HepG2 (cell line): ENCODE data around the gene DHX16. TPM values are rescaled to one million over a fixed set of nuclear protein-coding genes. Genes with fewer than 3 reads are reported as not detected.

ENCODE experiments used
- ARHGAP35 ChIP-seq: sonication (generic); formaldehyde crosslinking; IDR thresholded peaks from 2 replicates; pipeline ENCODE4 v1.9.0; 2022; ENCODE audit warnings: mild to moderate bottlenecking, inconsistent platforms, moderate library complexity, missing genetic modification reagents, borderline replicate concordance
- ARNTL ChIP-seq: sonication (generic); formaldehyde crosslinking; IDR thresholded peaks from 2 replicates; pipeline ENCODE4 v1.4.0; 2020; ENCODE audit warnings: mild to moderate bottlenecking, missing genetic modification reagents
- CERS6 ChIP-seq: sonication (generic); formaldehyde crosslinking; IDR thresholded peaks from 2 replicates; pipeline ENCODE4 v1.5.0; 2020; ENCODE audit warnings: missing genetic modification reagents
- FOXP1 ChIP-seq, 2 experiments: fragments of 450-650 bp in 1 of 2; IDR thresholded peaks; 2 replicates each; pipeline ENCODE4 v1.6.1; 2017 to 2018; ENCODE audit warnings: antibody characterized with exemption in 1 of 2
- GABPA ChIP-seq, 2 experiments: IDR thresholded peaks; 2 replicates each; pipeline ENCODE4 v1.6.1; 2011 to 2016; ENCODE audit warnings: low read depth in 2 of 2, low read length in 1 of 2, missing biosample characterization in 1 of 2, missing genetic modification characterization in 1 of 2
- KMT2A ChIP-seq: sonication (generic); formaldehyde crosslinking; IDR thresholded peaks from 2 replicates; pipeline ENCODE4 v1.4.0; 2020; ENCODE audit warnings: missing genetic modification reagents
- MNT ChIP-seq: fragments of 450-650 bp; IDR thresholded peaks from 2 replicates; pipeline ENCODE4 v1.6.1; 2016
- NONO ChIP-seq, 2 experiments: fragments of 450-650 bp in 1 of 2; sonication (generic) in 1 of 2; formaldehyde crosslinking in 1 of 2; IDR thresholded peaks in 1 of 2; conservative IDR thresholded peaks in 1 of 2; 2 replicates each; pipeline versions ENCODE4 v1.6.1 to v1.8.0; 2017 to 2022; ENCODE audit warnings: mild to moderate bottlenecking in 1 of 2, missing genetic modification reagents in 1 of 2, moderate library complexity in 1 of 2
- PHF8 ChIP-seq: sonication (generic); formaldehyde crosslinking; IDR thresholded peaks from 2 replicates; pipeline ENCODE4 v1.5.0; 2020; ENCODE audit warnings: missing genetic modification reagents
- PLSCR1 ChIP-seq: sonication (generic); formaldehyde crosslinking; IDR thresholded peaks from 2 replicates; pipeline ENCODE4 v1.5.0; 2020; ENCODE audit warnings: missing genetic modification reagents, mild to moderate bottlenecking, borderline replicate concordance
- SOX6 ChIP-seq, 2 experiments: fragments of 450-650 bp in 1 of 2; sonication (generic) in 1 of 2; formaldehyde crosslinking in 1 of 2; IDR thresholded peaks; 2 replicates each; pipeline versions ENCODE4 v1.4.0 to v1.6.1; 2017 to 2020; ENCODE audit warnings: antibody characterized with exemption in 1 of 2, mild to moderate bottlenecking in 1 of 2, missing genetic modification reagents in 1 of 2
- TBX3 ChIP-seq: fragments of 450-650 bp; IDR thresholded peaks from 2 replicates; pipeline ENCODE4 v1.6.1; 2017; ENCODE audit warnings: antibody characterized with exemption, mild to moderate bottlenecking, inconsistent platforms, borderline replicate concordance
- TFDP2 ChIP-seq: sonication (generic); formaldehyde crosslinking; IDR thresholded peaks from 2 replicates; pipeline ENCODE4 v1.4.0; 2020; ENCODE audit warnings: missing genetic modification reagents
- TFE3 ChIP-seq: IDR thresholded peaks from 2 replicates; pipeline ENCODE4 v1.6.1; 2016
- YEATS4 ChIP-seq: sonication (generic); formaldehyde crosslinking; IDR thresholded peaks from 2 replicates; pipeline ENCODE4 v1.4.0; 2020; ENCODE audit warnings: missing genetic modification reagents, borderline replicate concordance
- ZBTB7A ChIP-seq: sonication (generic); formaldehyde crosslinking; IDR thresholded peaks from 2 replicates; pipeline ENCODE4 v1.8.0; 2022; ENCODE audit warnings: mild to moderate bottlenecking, missing genetic modification reagents
- ZFP36 ChIP-seq: fragments of 150-350 bp; IDR thresholded peaks from 2 replicates; pipeline ENCODE4 v1.6.1; 2018; ENCODE audit warnings: borderline replicate concordance, low read length, low read depth; ENCODE audit not compliant: partially characterized antibody
- ZMYM2 ChIP-seq: sonication (generic); formaldehyde crosslinking; IDR thresholded peaks from 2 replicates; pipeline ENCODE4 v1.8.0; 2022; ENCODE audit warnings: mild to moderate bottlenecking, missing genetic modification reagents
- ZNF160 ChIP-seq: sonication (generic); formaldehyde crosslinking; IDR thresholded peaks from 2 replicates; pipeline ENCODE4 v1.8.0; 2022; ENCODE audit warnings: mild to moderate bottlenecking, inconsistent platforms, missing genetic modification reagents
- ZNF350 ChIP-seq: sonication (generic); formaldehyde crosslinking; IDR thresholded peaks from 2 replicates; pipeline ENCODE4 v1.4.0; 2020; ENCODE audit warnings: mild to moderate bottlenecking, low read depth, missing genetic modification reagents, borderline replicate concordance
- ZNF382 ChIP-seq: sonication (generic); formaldehyde crosslinking; IDR thresholded peaks from 2 replicates; pipeline ENCODE4 v1.5.0; 2020; ENCODE audit warnings: missing genetic modification reagents, mild to moderate bottlenecking, borderline replicate concordance
- ZNF629 ChIP-seq: sonication (generic); formaldehyde crosslinking; conservative IDR thresholded peaks from 2 replicates; pipeline ENCODE4 v1.5.0; 2020; ENCODE audit warnings: missing genetic modification reagents
- ZNF660 ChIP-seq: sonication (generic); formaldehyde crosslinking; IDR thresholded peaks from 2 replicates; pipeline ENCODE4 v1.5.1; 2020; ENCODE audit warnings: mild to moderate bottlenecking, low read depth, missing genetic modification reagents, borderline replicate concordance
- polyA plus RNA-seq, 8 experiments: library from polyadenylated mRNA; depleted of rRNA in 3 of 8; stranded (reverse) in 7 of 8; unstranded in 1 of 8; fragments of >200 nt; fragmentation: Illumina TruSeq in 4 of 8; extraction: Trizol in 4 of 8; gene quantifications; 2 replicates each; pipeline versions ENCODE4 v1.2.1 to v1.2.3, GENCODE V29; 2011 to 2016; ENCODE audit warnings: low read depth in 4 of 8, missing spikeins in 1 of 8, mixed read lengths in 1 of 8; ENCODE audit not compliant: insufficient read depth in 1 of 8
- total RNA-seq, 5 experiments: library from RNA; depleted of rRNA; stranded (reverse); fragments of >200 nt; fragmentation: Illumina TruSeq; extraction: Trizol; gene quantifications; 2 replicates each; pipeline ENCODE4 v1.2.3, GENCODE V29; 2016; ENCODE audit warnings: low read depth in 1 of 5

Gene DHX16
- total and polyA plus RNA-seq, 2 of the 13 experiments (the other 11 are each of a cell fraction or from before 2014, with no cell fraction given), result 57.0 to 58.5 TPM

GRCh38 chr6:30614044-30614842 is 58.6 kb downstream of the DHX16 start (continued):
- TF ChIP-seq SOX6 (IDR thresholded peaks at IDR 0.05) (no peak), SOX6 (CRISPR knock-in tag; IDR thresholded peaks at IDR 0.05) (no peak), PHF8 (peak; percentile 40), KMT2A (CRISPR knock-in tag) (no peak), GABPA (IDR thresholded peaks at IDR 0.05; ENCODE audit: low read depth, low read length) (no peak), GABPA (CRISPR knock-in tag; IDR thresholded peaks at IDR 0.05; ENCODE audit: low read depth) (0 out of 2 replicates have a peak, but pooled peaks have one; percentile 12), ZNF350 (CRISPR knock-in tag) (no peak), TFDP2 (CRISPR knock-in tag) (no peak), ZMYM2 (CRISPR knock-in tag) (no peak), ARHGAP35 (CRISPR knock-in tag) (no peak), ARNTL (CRISPR knock-in tag) (no peak), ZNF160 (CRISPR knock-in tag) (no peak), CERS6 (CRISPR knock-in tag) (no peak), ZNF629 (no peak), YEATS4 (no peak), NONO (IDR thresholded peaks at IDR 0.05) (no peak), NONO (CRISPR knock-in tag; conservative IDR thresholded peaks at IDR 0.05) (no peak; the same call in none of the 2 replicates), ZBTB7A (no peak), FOXP1 (IDR thresholded peaks at IDR 0.05) (no peak), FOXP1 (CRISPR knock-in tag; IDR thresholded peaks at IDR 0.05) (no peak), ZNF660 (CRISPR knock-in tag) (no peak), ZFP36 (no peak), TBX3 (no peak), PLSCR1 (CRISPR knock-in tag) (no peak), ZNF382 (CRISPR knock-in tag) (no peak), TFE3 (no peak), MNT (no peak)
